SK-N-SH (cell line): ENCODE results near the gene H2AZ2. TPM values are rescaled to one million over a fixed set of nuclear protein-coding genes. Genes with fewer than 3 reads are reported as not detected.

Experiments used
- CTCF ChIA-PET: fragments of 300-600, 350-600 bp; formaldehyde crosslinking; extraction: SDS; loops from one replicate; lab custom pipeline; 2021; lab: Yijun Ruan, JAX
- POLR2A ChIA-PET: fragments of 350-600 bp; sonication (Branson Sonifier 250); formaldehyde crosslinking; extraction: SDS; loops from one replicate; lab custom pipeline; 2020; ENCODE audit warnings: antibody characterized with exemption, inconsistent platforms; lab: Yijun Ruan, JAX
- DNase-seq: peaks from one replicate; pipeline ENCODE4 v3.0.0; 2012
- H2AFZ ChIP-seq: fragments of 200-600 bp; sonication (generic); 2 replicates; pipeline ENCODE4 v1.8.1; 2016; ENCODE audit warnings: antibody characterized with exemption, mild to moderate bottlenecking, low read depth
- H3F3A ChIP-seq: fragments of 200-600 bp; sonication (generic); replicated peaks from 2 replicates; pipeline ENCODE3; 2016; ENCODE audit warnings: antibody characterized with exemption, mild to moderate bottlenecking; ENCODE audit not compliant: insufficient read depth
- H3K27ac ChIP-seq, 2 experiments: fragments of 200-500 bp in 1 of 2; fragments of 200-600 bp in 1 of 2; sonication (Bioruptor generic) in 1 of 2; sonication (generic), shearing (Covaris generic) in 1 of 2; 2 replicates each; pipeline versions ENCODE4 v1.5.1 to v1.6.1; 2014 to 2016; ENCODE audit warnings: low read depth in 2 of 2, inconsistent platforms in 1 of 2, low read length in 1 of 2, mild to moderate bottlenecking in 1 of 2, mixed read lengths in 1 of 2
- H3K27me3 ChIP-seq: fragments of 200-600 bp; sonication (generic), shearing (Covaris generic); 2 replicates; pipeline ENCODE4 v1.6.1; 2016; ENCODE audit warnings: mixed run types; ENCODE audit not compliant: insufficient read depth
- H3K36me3 ChIP-seq, 2 experiments: fragments of 200-500 bp in 1 of 2; fragments of 200-600 bp in 1 of 2; sonication (Bioruptor generic) in 1 of 2; sonication (generic) in 1 of 2; replicated peaks in 1 of 2; 2 replicates each; pipeline versions ENCODE3 to v1.5.1; 2014 to 2016; ENCODE audit warnings: low read length in 1 of 2, mild to moderate bottlenecking in 1 of 2; ENCODE audit not compliant: insufficient read depth in 2 of 2, control insufficient read depth in 1 of 2
- H3K4me1 ChIP-seq, 2 experiments: fragments of 200-500 bp in 1 of 2; fragments of 200-600 bp in 1 of 2; sonication (Bioruptor generic) in 1 of 2; sonication (generic), shearing (Covaris generic) in 1 of 2; 2 replicates each; pipeline versions ENCODE4 v1.5.1 to v1.6.1; 2014 to 2016; ENCODE audit warnings: low read depth in 1 of 2, low read length in 1 of 2, mixed run types in 1 of 2; ENCODE audit not compliant: insufficient read depth in 2 of 2, control insufficient read depth in 1 of 2
- H3K4me2 ChIP-seq: fragments of 200-600 bp; sonication (generic), shearing (Covaris generic); 2 replicates; pipeline ENCODE4 v1.6.1; 2017; ENCODE audit warnings: mixed run types
- H3K4me3 ChIP-seq, 2 experiments: fragments of 200-500 bp in 1 of 2; fragments of 200-600 bp in 1 of 2; sonication (Bioruptor generic) in 1 of 2; sonication (generic), shearing (Covaris generic) in 1 of 2; 2 replicates each; pipeline versions ENCODE4 v1.5.1 to v1.8.1; 2014 to 2016; ENCODE audit warnings: low read depth in 2 of 2, inconsistent platforms in 1 of 2, low read length in 1 of 2, mild to moderate bottlenecking in 1 of 2, mixed read lengths in 1 of 2, moderate library complexity in 1 of 2
- H3K79me2 ChIP-seq: fragments of 200-600 bp; sonication (generic); 2 replicates; pipeline ENCODE4 v1.8.1; 2017; ENCODE audit warnings: mild to moderate bottlenecking; ENCODE audit not compliant: insufficient read depth
- H3K9ac ChIP-seq: fragments of 200-600 bp; sonication (generic); 2 replicates; pipeline ENCODE4 v1.6.1; 2017; ENCODE audit warnings: mixed run types
- H3K9me2 ChIP-seq: fragments of 200-600 bp; sonication (generic); 2 replicates; pipeline ENCODE4 v1.6.1; 2017; ENCODE audit warnings: mixed run types
- H3K9me3 ChIP-seq: fragments of 200-600 bp; sonication (generic); 2 replicates; pipeline ENCODE4 v1.6.1; 2017; ENCODE audit warnings: mixed run types, mild to moderate bottlenecking, moderate library complexity
- H4K20me1 ChIP-seq: fragments of 200-600 bp; sonication (generic); 2 replicates; pipeline ENCODE4 v1.6.1; 2017; ENCODE audit warnings: mild to moderate bottlenecking, mixed run types; ENCODE audit not compliant: insufficient read depth
- CHD2 ChIP-seq: fragments of 150-350 bp; IDR thresholded peaks from 2 replicates; pipeline ENCODE4 v1.6.1; 2018; ENCODE audit warnings: low read length; ENCODE audit not compliant: partially characterized antibody
- ELF1 ChIP-seq: IDR thresholded peaks from 2 replicates; pipeline ENCODE4 v1.4.0; 2012
- EP300 ChIP-seq, 2 experiments: IDR thresholded peaks; 2 replicates each; pipeline versions ENCODE4 v1.4.0 to v1.6.1; 2012; ENCODE audit warnings: borderline replicate concordance in 1 of 2, low read depth in 1 of 2, low read length in 1 of 2
- EZH2phosphoT487 ChIP-seq: fragments of 200-600 bp; sonication (generic); IDR thresholded peaks from 2 replicates; pipeline ENCODE4 v1.6.1; 2017; ENCODE audit warnings: low read depth, mixed run types, mild to moderate bottlenecking, antibody characterized with exemption, moderate library complexity, borderline replicate concordance
- FOSL2 ChIP-seq: IDR thresholded peaks from 2 replicates; pipeline ENCODE4 v1.4.0; 2012; ENCODE audit warnings: low read depth, mild to moderate bottlenecking, moderate library complexity, borderline replicate concordance
- FOXJ3 ChIP-seq: sonication (generic); formaldehyde crosslinking; IDR thresholded peaks from 2 replicates; pipeline ENCODE4 v1.5.1; 2020; ENCODE audit warnings: mild to moderate bottlenecking, missing genetic modification reagents
- FOXM1 ChIP-seq: IDR thresholded peaks from 2 replicates; pipeline ENCODE4 v1.4.0; 2012; ENCODE audit warnings: low read depth, mild to moderate bottlenecking
- GABPA ChIP-seq: IDR thresholded peaks from 2 replicates; pipeline ENCODE4 v1.4.0; 2012; ENCODE audit warnings: low read depth, mild to moderate bottlenecking
- IRF3 ChIP-seq: fragments of 150-350 bp; IDR thresholded peaks from 2 replicates; pipeline ENCODE4 v1.6.1; 2016; ENCODE audit warnings: mild to moderate bottlenecking, low read depth, low read length
- JUND ChIP-seq: IDR thresholded peaks from 2 replicates; pipeline ENCODE4 v1.4.0; 2012
- MEF2A ChIP-seq: IDR thresholded peaks from 2 replicates; pipeline ENCODE4 v1.4.0; 2012; ENCODE audit warnings: low read depth, borderline replicate concordance
- MXI1 ChIP-seq: IDR thresholded peaks from 2 replicates; pipeline ENCODE4 v1.6.1; 2012; ENCODE audit warnings: mild to moderate bottlenecking, low read depth, low read length, improper control_type of control experiment
- NFIC ChIP-seq: IDR thresholded peaks from 2 replicates; pipeline ENCODE4 v1.4.0; 2012; ENCODE audit warnings: borderline replicate concordance
- NRF1 ChIP-seq: IDR thresholded peaks from 2 replicates; pipeline ENCODE4 v1.6.1; 2012; ENCODE audit warnings: low read depth, mild to moderate bottlenecking, low read length
- POLR2AphosphoS5 ChIP-seq: IDR thresholded peaks from 2 replicates; pipeline ENCODE4 v1.6.1; 2012; ENCODE audit warnings: low read depth, low read length
- RAD21 ChIP-seq: IDR thresholded peaks from 2 replicates; pipeline ENCODE4 v1.6.1; 2012; ENCODE audit warnings: mild to moderate bottlenecking, low read length
- REST ChIP-seq: IDR thresholded peaks from 2 replicates; pipeline ENCODE4 v1.6.1; 2012; ENCODE audit warnings: mild to moderate bottlenecking, low read depth, low read length, moderate library complexity
- RFX5 ChIP-seq: IDR thresholded peaks from 2 replicates; pipeline ENCODE4 v1.6.1; 2012; ENCODE audit warnings: mild to moderate bottlenecking, improper control_type of control experiment, low read length
- RXRA ChIP-seq: IDR thresholded peaks from 2 replicates; pipeline ENCODE4 v1.4.0; 2012; ENCODE audit warnings: low read depth, mild to moderate bottlenecking, borderline replicate concordance
- TCF12 ChIP-seq: IDR thresholded peaks from 2 replicates; pipeline ENCODE4 v1.4.0; 2012
- TEAD4 ChIP-seq: IDR thresholded peaks from 2 replicates; pipeline ENCODE4 v1.4.0; 2012; ENCODE audit warnings: mild to moderate bottlenecking, borderline replicate concordance; ENCODE audit not compliant: insufficient read depth
- USF1 ChIP-seq: IDR thresholded peaks from 2 replicates; pipeline ENCODE4 v1.4.0; 2012; ENCODE audit warnings: low read depth, borderline replicate concordance
- YY1 ChIP-seq: IDR thresholded peaks from 2 replicates; pipeline ENCODE4 v1.4.0; 2012; ENCODE audit warnings: low read depth, mild to moderate bottlenecking
- WGBS: methylation state at CpG from one replicate; pipeline ENCODE4 v1.1.6; 2017; ENCODE audit warnings: low lambda C conversion rate; 5-methylcytosine and 5-hydroxymethylcytosine counted together
- polyA plus RNA-seq, 3 experiments: library from polyadenylated mRNA; depleted of rRNA; stranded (reverse); fragments of >200 nt; gene quantifications; 2 replicates each; pipeline ENCODE4 v1.2.3, GENCODE V29; 2012
- TF ChIP-seq, protein P1 (sequence below): fragments of 200-600 bp; sonication (generic); IDR thresholded peaks from 2 replicates; pipeline ENCODE4 v1.6.1; 2017; ENCODE audit warnings: antibody characterized with exemption, mild to moderate bottlenecking, moderate library complexity
- TF ChIP-seq, protein P2 (sequence below): IDR thresholded peaks from 2 replicates; pipeline ENCODE4; 2012

Gene H2AZ2
- polyA plus RNA-seq, 1 of the 3 experiments (the other 2 are of a cell fraction), result 389 TPM

DNA sequence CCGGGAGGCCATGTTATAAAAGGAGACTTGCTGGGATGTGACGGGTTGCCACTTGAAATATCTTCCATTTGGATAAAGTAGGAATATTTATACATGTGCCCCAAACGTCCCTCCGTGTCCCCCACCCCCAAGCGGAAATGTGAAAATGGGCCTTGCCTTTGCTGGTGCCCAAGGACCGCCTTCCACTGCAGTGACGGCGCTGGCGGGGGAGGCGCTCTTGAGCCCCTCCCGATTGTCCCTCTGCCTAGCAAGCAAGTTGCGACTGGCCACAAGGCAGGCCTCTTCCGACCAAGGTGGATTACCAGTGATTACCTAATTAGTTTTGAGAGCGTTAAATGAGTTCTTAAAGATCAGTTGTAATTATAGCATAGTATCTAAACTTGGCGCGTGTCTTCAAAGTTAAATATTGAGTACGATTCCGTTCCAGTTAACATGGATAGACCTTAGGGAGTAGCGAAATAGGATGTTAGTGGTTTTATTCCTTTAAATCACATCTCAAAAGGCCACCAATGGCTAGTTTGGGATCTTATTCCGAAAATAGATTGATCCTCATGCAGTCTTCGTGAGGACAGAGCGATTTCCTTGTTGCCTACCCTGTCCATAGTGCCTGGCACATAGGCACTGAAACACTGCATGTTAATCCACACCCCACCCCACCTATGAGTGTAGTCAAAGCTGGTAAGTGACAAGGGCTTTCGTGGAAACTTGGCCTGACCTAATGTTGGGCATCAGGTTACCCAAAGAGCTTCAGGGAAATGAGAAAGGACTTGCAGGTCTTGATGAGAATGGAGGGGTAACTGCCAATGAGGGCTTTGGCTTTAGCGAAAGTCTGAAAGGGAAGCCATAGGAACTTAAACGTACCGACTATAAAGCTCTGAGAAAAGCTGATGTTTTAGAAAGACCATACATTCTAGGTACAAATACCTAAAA, 50.3 kb downstream of the H2AZ2 start:
- Histone ChIP-seq H3K9me2 (no peaks in the 10 kb centered on the region), H3K4me1 (peaks cover 5 to 7% of the 10 kb centered on the region in 2 experiments; a peak in 3 of 4 replicates), H3K4me3 (peak overlapping the region; percentile 75 to 97), H3K36me3 (peaks cover 35 to 48% of the 10 kb centered on the region in 2 experiments), H3K9me3 (no peaks in the 10 kb centered on the region), H3K79me2 (peaks cover 78% of the 10 kb centered on the region), H3K9ac (peak overlapping the region; percentile 98), H3K27me3 (no peaks in the 10 kb centered on the region), H4K20me1 (peaks cover 53% of the 10 kb centered on the region), H3K4me2 (peak overlapping the region; percentile 97), H3K27ac (peak overlapping the region; percentile 91 to 97), H2AFZ (no peak overlapping the region; the same call in 1 of the 2 replicates), H3F3A (peaks cover 53% of the 10 kb centered on the region)
- ChIA-PET CTCF (interaction anchor here (0.6 to 4.4 kb wide), 21 partner anchors 11 to 532 kb away, joined by 3 to 13 read pairs (median 3); partner anchors contain the start of genes H2AZ2 and OGDH), POLR2A (interaction anchor here (0.5 to 2.6 kb wide), 14 partner anchors 8 to 774 kb away, joined by 3 to 14 read pairs (median 4); partner anchors contain the start of genes DDX56, H2AZ2 and OGDH)
- under 1% methylated on average over 26 of the region's 26 CpGs for WGBS
- peak; percentile 86 for DNase-seq
- TF ChIP-seq TEAD4 (no peak), EZH2phosphoT487 (no peak), FOXJ3 (CRISPR knock-in tag) (no peak), MEF2A (no peak), NFIC (no peak), IRF3 (no peak), MXI1 (peak; percentile 55; the same call in 1 of the 2 replicates), ELF1 (no peak), NRF1 (no peak), FOXM1 (no peak), USF1 (no peak), EP300 (IDR thresholded peaks at IDR 0.05; ENCODE audit: borderline replicate concordance in 1 of 2, low read depth in 1 of 2, low read length in 1 of 2) (peak; percentile 7 to 9; a peak in 2 of 4 replicates), RAD21 (peak; percentile 49), REST (peak; percentile 59; the same call in 1 of the 2 replicates), RXRA (no peak), RFX5 (no peak), POLR2AphosphoS5 (peak; percentile 64), FOSL2 (no peak), JUND (no peak), CHD2 (peak; percentile 72), TCF12 (no peak), GABPA (no peak), YY1 (no peak)
- TF ChIP-seq, protein P1, sequence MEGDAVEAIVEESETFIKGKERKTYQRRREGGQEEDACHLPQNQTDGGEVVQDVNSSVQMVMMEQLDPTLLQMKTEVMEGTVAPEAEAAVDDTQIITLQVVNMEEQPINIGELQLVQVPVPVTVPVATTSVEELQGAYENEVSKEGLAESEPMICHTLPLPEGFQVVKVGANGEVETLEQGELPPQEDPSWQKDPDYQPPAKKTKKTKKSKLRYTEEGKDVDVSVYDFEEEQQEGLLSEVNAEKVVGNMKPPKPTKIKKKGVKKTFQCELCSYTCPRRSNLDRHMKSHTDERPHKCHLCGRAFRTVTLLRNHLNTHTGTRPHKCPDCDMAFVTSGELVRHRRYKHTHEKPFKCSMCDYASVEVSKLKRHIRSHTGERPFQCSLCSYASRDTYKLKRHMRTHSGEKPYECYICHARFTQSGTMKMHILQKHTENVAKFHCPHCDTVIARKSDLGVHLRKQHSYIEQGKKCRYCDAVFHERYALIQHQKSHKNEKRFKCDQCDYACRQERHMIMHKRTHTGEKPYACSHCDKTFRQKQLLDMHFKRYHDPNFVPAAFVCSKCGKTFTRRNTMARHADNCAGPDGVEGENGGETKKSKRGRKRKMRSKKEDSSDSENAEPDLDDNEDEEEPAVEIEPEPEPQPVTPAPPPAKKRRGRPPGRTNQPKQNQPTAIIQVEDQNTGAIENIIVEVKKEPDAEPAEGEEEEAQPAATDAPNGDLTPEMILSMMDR, result peak; percentile 59
- TF ChIP-seq, protein P2, sequence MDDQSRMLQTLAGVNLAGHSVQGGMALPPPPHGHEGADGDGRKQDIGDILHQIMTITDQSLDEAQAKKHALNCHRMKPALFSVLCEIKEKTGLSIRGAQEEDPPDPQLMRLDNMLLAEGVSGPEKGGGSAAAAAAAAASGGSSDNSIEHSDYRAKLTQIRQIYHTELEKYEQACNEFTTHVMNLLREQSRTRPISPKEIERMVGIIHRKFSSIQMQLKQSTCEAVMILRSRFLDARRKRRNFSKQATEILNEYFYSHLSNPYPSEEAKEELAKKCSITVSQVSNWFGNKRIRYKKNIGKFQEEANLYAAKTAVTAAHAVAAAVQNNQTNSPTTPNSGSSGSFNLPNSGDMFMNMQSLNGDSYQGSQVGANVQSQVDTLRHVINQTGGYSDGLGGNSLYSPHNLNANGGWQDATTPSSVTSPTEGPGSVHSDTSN, result no peak; the same call in 1 of the 2 replicates
